MM.1S (cell line): ENCODE results near the gene APOL4.

Source experiments
- DNase-seq: peaks from one replicate; pipeline ENCODE4 v3.0.0-alpha.2; 2015
- H2AFZ ChIP-seq: fragments of 300-600 bp; sonication (generic); 2 replicates; pipeline ENCODE4 v1.6.0; 2016; ENCODE audit warnings: antibody characterized with exemption, low read length
- H3F3A ChIP-seq: fragments of 300-600 bp; sonication (generic); 2 replicates; pipeline ENCODE4 v1.6.1; 2016; ENCODE audit warnings: mild to moderate bottlenecking, antibody characterized with exemption, low read length, moderate library complexity, mixed read lengths; ENCODE audit not compliant: insufficient read depth
- H3K27ac ChIP-seq: fragments of 300-600 bp; sonication (generic); 2 replicates; pipeline ENCODE4 v1.5.1; 2016; ENCODE audit warnings: mild to moderate bottlenecking, low read length
- H3K27me3 ChIP-seq: fragments of 300-600 bp; sonication (generic); replicated peaks from 2 replicates; pipeline ENCODE4 v1.6.0; 2016; ENCODE audit warnings: low read length; ENCODE audit not compliant: insufficient read depth
- H3K36me3 ChIP-seq: fragments of 300-600 bp; sonication (generic); replicated peaks from 2 replicates; pipeline ENCODE4 v1.6.1; 2016; ENCODE audit warnings: mild to moderate bottlenecking, low read length, mixed read lengths; ENCODE audit not compliant: insufficient read depth
- H3K4me1 ChIP-seq: fragments of 300-600 bp; sonication (generic); 2 replicates; pipeline ENCODE4 v1.6.1; 2016; ENCODE audit warnings: low read length, mixed read lengths
- H3K4me2 ChIP-seq: fragments of 300-600 bp; sonication (generic); 2 replicates; pipeline ENCODE4 v1.6.0; 2016; ENCODE audit warnings: low read depth, low read length
- H3K4me3 ChIP-seq: fragments of 300-600 bp; sonication (generic); 2 replicates; pipeline ENCODE4 v1.5.1; 2016; ENCODE audit warnings: low read length, mixed read lengths
- H3K79me2 ChIP-seq: fragments of 300-600 bp; sonication (generic); 2 replicates; pipeline ENCODE4 v1.6.1; 2016; ENCODE audit warnings: mixed run types, low read length, mixed read lengths
- H3K9ac ChIP-seq: fragments of 300-600 bp; sonication (generic); 2 replicates; pipeline ENCODE4 v1.6.1; 2016; ENCODE audit warnings: low read length, mixed read lengths
- H3K9me2 ChIP-seq: fragments of 300-600 bp; sonication (generic); replicated peaks from 2 replicates; pipeline ENCODE4 v1.6.1; 2016; ENCODE audit warnings: mild to moderate bottlenecking, low read length, mixed read lengths; ENCODE audit not compliant: insufficient read depth
- H3K9me3 ChIP-seq: fragments of 300-600 bp; sonication (generic); replicated peaks from 2 replicates; pipeline ENCODE4 v1.6.1; 2016; ENCODE audit warnings: mild to moderate bottlenecking, low read length, mixed read lengths; ENCODE audit not compliant: insufficient read depth
- H4K20me1 ChIP-seq: fragments of 300-600 bp; sonication (generic); 2 replicates; pipeline ENCODE4 v1.6.1; 2016; ENCODE audit warnings: mild to moderate bottlenecking, low read length, moderate library complexity, mixed read lengths; ENCODE audit not compliant: insufficient read depth
- CTCF ChIP-seq: fragments of 300-600 bp; sonication (generic); IDR thresholded peaks from 2 replicates; pipeline ENCODE4 v1.5.1; 2016; ENCODE audit warnings: antibody characterized with exemption, low read length, mixed read lengths
- EZH2 ChIP-seq: fragments of 300-600 bp; sonication (generic); optimal IDR thresholded peaks from 2 replicates; pipeline ENCODE3; 2017; ENCODE audit warnings: low read depth, mild to moderate bottlenecking, antibody characterized with exemption, low read length, mixed read lengths
- EZH2phosphoT487 ChIP-seq: fragments of 300-600 bp; sonication (generic); IDR thresholded peaks from 2 replicates; pipeline ENCODE4 v1.6.1; 2018; ENCODE audit warnings: antibody characterized with exemption, low read length

The APOL4 gene

GRCh38 chr22:36226189-36226588, 24.6 kb upstream of the APOL4 start:
- Histone ChIP-seq H3F3A (peaks cover 10% of the 10 kb centered on the region; the same call in 1 of the 2 replicates), H3K4me2 (no peak overlapping the region), H3K27ac (no peak overlapping the region), H3K9me3 (no peaks in the 10 kb centered on the region), H3K9ac (no peak overlapping the region), H3K9me2 (no peaks in the 10 kb centered on the region), H3K4me3 (no peak overlapping the region), H2AFZ (no peak overlapping the region), H3K36me3 (no peaks in the 10 kb centered on the region), H3K27me3 (no peaks in the 10 kb centered on the region), H3K79me2 (no peaks in the 10 kb centered on the region), H3K4me1 (no peaks in the 10 kb centered on the region), H4K20me1 (no peaks in the 10 kb centered on the region)
- no peak for DNase-seq
- TF ChIP-seq EZH2phosphoT487: no peak
- no peak for TF ChIP-seq EZH2
- TF ChIP-seq CTCF: no peak

- H3K4me3 ChIP-seq: no peak overlapping the region
- H3K4me1 ChIP-seq: no peaks in the 10 kb centered on the region
- H3K27ac ChIP-seq: no peak overlapping the region
- H3K4me2 ChIP-seq: no peak overlapping the region
- no peak overlapping the region for H2AFZ ChIP-seq
- H3K9me2 ChIP-seq: no peaks in the 10 kb centered on the region
- no peaks in the 10 kb centered on the region for H4K20me1 ChIP-seq
- no peak overlapping the region for H3K9ac ChIP-seq
- no peaks in the 10 kb centered on the region for H3K27me3 ChIP-seq
- H3K79me2 ChIP-seq: no peaks in the 10 kb centered on the region
- no peaks in the 10 kb centered on the region for H3K36me3 ChIP-seq
- DNase-seq: no peak
- TF ChIP-seq CTCF: no peak
- TF ChIP-seq EZH2phosphoT487: no peak
- TF ChIP-seq EZH2: no peak
- no peaks in the 10 kb centered on the region for H3K9me3 ChIP-seq
- H3F3A ChIP-seq: peaks cover 10% of the 10 kb centered on the region; the same call in 1 of the 2 replicates
These were observed 23.8 kb upstream of the APOL4 start for GRCh38 chr22:36225333-36225922.

- Histone ChIP-seq H3K4me3 (no peak overlapping the region), H2AFZ (no peak overlapping the region), H3K27me3 (no peaks in the 10 kb centered on the region), H3K9me2 (no peaks in the 10 kb centered on the region), H3K79me2 (no peaks in the 10 kb centered on the region), H3K4me2 (no peak overlapping the region), H3K9ac (no peak overlapping the region), H3K4me1 (no peaks in the 10 kb centered on the region), H3K9me3 (no peaks in the 10 kb centered on the region), H3K36me3 (no peaks in the 10 kb centered on the region), H3K27ac (no peak overlapping the region), H3F3A (peaks cover 10% of the 10 kb centered on the region; the same call in 1 of the 2 replicates), H4K20me1 (no peaks in the 10 kb centered on the region)
- no peak for DNase-seq
- no peak for TF ChIP-seq EZH2phosphoT487
- no peak for TF ChIP-seq CTCF
- TF ChIP-seq EZH2: no peak
These were observed 22.6 kb upstream of the APOL4 start for GRCh38 chr22:36224245-36224644.
